CD14-positive monocyte (primary cell): Measurements from ENCODE around the gene C10orf71. TPM values are rescaled to one million over a fixed set of nuclear protein-coding genes. Genes with fewer than 3 reads are reported as not detected.
A peak's percentile ranks its signal among the peaks of the same experiment; 100 is the strongest.

Experiments used
- DNase-seq, 3 donors: peaks; one replicate each; pipeline ENCODE4 v3.0.0-alpha.2; 2011 to 2022
- H2AFZ ChIP-seq: 2 replicates; pipeline ENCODE4 v1.6.0; 2012; ENCODE audit warnings: mild to moderate bottlenecking, low read depth, low read length, inconsistent platforms; ENCODE audit not compliant: insufficient read depth, poor library complexity, severe bottlenecking
- H3K27ac ChIP-seq, 2 donors: 1 replicate in 1 of 2; 2 replicates in 1 of 2; pipeline ENCODE4 v1.5.1; 2012 to 2013; ENCODE audit warnings: low read length in 2 of 2, control low read depth in 1 of 2, inconsistent platforms in 1 of 2, low read depth in 1 of 2, mild to moderate bottlenecking in 1 of 2
- H3K27me3 ChIP-seq, 2 donors: one replicate each; pipeline versions ENCODE4 v1.6.0 to v1.6.1; 2011 to 2013; ENCODE audit warnings: low read length in 2 of 2; ENCODE audit not compliant: control insufficient read depth in 2 of 2, insufficient read depth in 2 of 2
- H3K36me3 ChIP-seq, 2 donors: replicated peaks in 1 of 2; 1 replicate in 1 of 2; 2 replicates in 1 of 2; pipeline versions ENCODE4 v1.5.1 to v1.6.1; 2012 to 2013; ENCODE audit warnings: low read length in 2 of 2, control low read depth in 1 of 2, inconsistent platforms in 1 of 2, mild to moderate bottlenecking in 1 of 2; ENCODE audit not compliant: insufficient read depth in 2 of 2, control insufficient read depth in 1 of 2
- H3K4me1 ChIP-seq, 2 donors: 1 replicate in 1 of 2; 2 replicates in 1 of 2; pipeline versions ENCODE4 v1.5.1 to v1.6.1; 2012 to 2013; ENCODE audit warnings: low read length in 2 of 2, control low read depth in 1 of 2, inconsistent platforms in 1 of 2, mild to moderate bottlenecking in 1 of 2, moderate library complexity in 1 of 2; ENCODE audit not compliant: insufficient read depth in 2 of 2, control insufficient read depth in 1 of 2
- H3K4me2 ChIP-seq: replicated peaks from 2 replicates; pipeline ENCODE3; 2012; ENCODE audit warnings: low read length, moderate library complexity, mild to moderate bottlenecking; ENCODE audit not compliant: poor library complexity, severe bottlenecking; ENCODE audit errors: extremely low read depth
- H3K4me3 ChIP-seq, 3 experiments: fragments of 200-600 bp in 1 of 3; sonication (generic) in 1 of 3; replicated peaks in 1 of 3; 1 replicate in 2 of 3; 2 replicates in 1 of 3; pipeline ENCODE4 v1.5.1; 2011 to 2013; ENCODE audit warnings: low read length in 3 of 3, mild to moderate bottlenecking in 3 of 3, control low read depth in 2 of 3, low read depth in 2 of 3, inconsistent platforms in 1 of 3, moderate library complexity in 1 of 3
- H3K79me2 ChIP-seq: 2 replicates; pipeline ENCODE4 v1.6.0; 2012; ENCODE audit warnings: mild to moderate bottlenecking, control low read depth, inconsistent platforms, low read length, moderate library complexity; ENCODE audit not compliant: insufficient read depth
- H3K9ac ChIP-seq: 2 replicates; pipeline ENCODE4 v1.6.0; 2017; ENCODE audit warnings: low read length, mild to moderate bottlenecking; ENCODE audit not compliant: insufficient read depth, poor library complexity, severe bottlenecking
- H3K9me3 ChIP-seq, 2 donors: replicated peaks in 1 of 2; 1 replicate in 1 of 2; 2 replicates in 1 of 2; pipeline versions ENCODE4 v1.5.1 to v1.6.1; 2012 to 2013; ENCODE audit warnings: low read length in 2 of 2, control low read depth in 1 of 2; ENCODE audit not compliant: control insufficient read depth in 1 of 2, insufficient read depth in 1 of 2
- H4K20me1 ChIP-seq: 2 replicates; pipeline ENCODE4 v1.6.0; 2012; ENCODE audit warnings: mild to moderate bottlenecking, low read length, control low read depth, moderate library complexity; ENCODE audit not compliant: insufficient read depth
- H3K27ac Mint-ChIP-seq, 7 donors: one replicate each; pipeline ENCODE4 v1.8.0; 2020; ENCODE audit warnings: mild to moderate bottlenecking in 7 of 7, mixed read lengths in 7 of 7, moderate library complexity in 6 of 7, inconsistent platforms in 2 of 7
- H3K27me3 Mint-ChIP-seq, 3 donors: one replicate each; pipeline ENCODE4 v1.8.0; 2021 to 2022; ENCODE audit warnings: low read depth in 3 of 3, mild to moderate bottlenecking in 3 of 3, mixed read lengths in 3 of 3, moderate library complexity in 3 of 3, inconsistent platforms in 1 of 3
- H3K36me3 Mint-ChIP-seq, 2 donors: one replicate each; pipeline ENCODE4 v1.8.0; 2020; ENCODE audit warnings: mixed read lengths in 2 of 2, inconsistent platforms in 1 of 2, mild to moderate bottlenecking in 1 of 2
- H3K4me1 Mint-ChIP-seq: one replicate; pipeline ENCODE4 v1.8.0; 2020; ENCODE audit warnings: mild to moderate bottlenecking, mixed read lengths
- H3K4me3 Mint-ChIP-seq, 2 donors: one replicate each; pipeline ENCODE4 v1.8.0; 2020; ENCODE audit warnings: mild to moderate bottlenecking in 2 of 2, mixed read lengths in 2 of 2, moderate library complexity in 1 of 2
- H3K9me3 Mint-ChIP-seq, 7 donors: one replicate each; pipeline ENCODE4 v1.8.0; 2020 to 2022; ENCODE audit warnings: mixed read lengths in 7 of 7, mild to moderate bottlenecking in 6 of 7, moderate library complexity in 6 of 7, inconsistent platforms in 2 of 7
- WGBS: methylation state at CpG from one replicate; pipeline ENCODE4 v1.1.5; 2013; ENCODE audit warnings: missing lambda C conversion rate; ENCODE audit not compliant: insufficient coverage; 5-methylcytosine and 5-hydroxymethylcytosine counted together
- intact Hi-C, 2 donors: fragments of 100-400 bp; cut with micrococcal nuclease; formaldehyde crosslinking; loops; one replicate each; pipeline versions ENCODE4 v1.15.0 to v1.15.1; 2023
- polyA plus RNA-seq, 3 donors: library from polyadenylated mRNA; depleted of rRNA in 1 of 3; unstranded in 2 of 3; stranded (reverse) in 1 of 3; fragments of 300-500 nt in 2 of 3; fragments of >200 nt in 1 of 3; fragmentation: Illumina TruSeq in 2 of 3; gene quantifications; 1 replicate in 2 of 3; 2 replicates in 1 of 3; pipeline ENCODE4 v1.2.3, GENCODE V29; 2012 to 2021
- TF ChIP-seq, protein P1 (sequence below): fragments of 200-600 bp; IDR thresholded peaks from one replicate; pipeline ENCODE4 v1.8.0; 2022; ENCODE audit warnings: antibody characterized with exemption, mild to moderate bottlenecking

C10orf71 gene
- polyA plus RNA-seq, 3 donors = not detected

DNA sequence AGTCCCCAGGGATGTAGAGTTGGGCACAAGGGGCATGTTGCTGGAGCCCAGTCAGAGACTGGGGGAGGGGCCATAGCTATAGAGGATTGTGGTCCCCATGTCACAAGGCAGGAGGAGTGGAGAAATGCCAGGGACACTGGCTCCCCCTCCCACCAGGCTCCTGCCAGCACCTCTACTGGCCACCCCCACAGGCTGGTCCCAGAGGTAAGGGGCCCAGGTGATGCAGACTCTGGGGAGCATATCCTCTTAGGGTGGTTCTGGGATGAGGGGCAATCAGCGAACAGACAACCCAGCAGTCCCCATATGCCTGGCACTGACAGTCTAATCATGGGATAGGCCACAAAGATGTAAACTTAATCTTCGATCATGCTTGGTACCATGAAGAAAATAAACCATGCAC is 21.2 kb downstream of the C10orf71 start:
- Histone ChIP-seq H2AFZ (no peak overlapping the region), H3K9ac (no peak overlapping the region), H3K4me3 (peak overlapping the region in 1 of 3 experiments; percentile 40), H3K79me2 (no peaks in the 10 kb centered on the region), H3K4me2 (peak overlapping the region; percentile 47), H3K4me1 (peaks cover 31 to 51% of the 10 kb centered on the region in 2 donors), H4K20me1 (no peaks in the 10 kb centered on the region), H3K36me3 (no peaks in the 10 kb centered on the region), H3K27me3 (no peaks in the 10 kb centered on the region), H3K9me3 (no peaks in the 10 kb centered on the region), H3K27ac (peak overlapping the region; percentile 46 to 79)
- H3K27me3 Mint-ChIP-seq = peaks cover 0 to 6% (median 4%) of the 10 kb centered on the region in 3 donors
- no peaks in the 10 kb centered on the region for H3K9me3 Mint-ChIP-seq
- H3K4me1 Mint-ChIP-seq = peaks cover 52% of the 10 kb centered on the region
- H3K27ac Mint-ChIP-seq = peak overlapping the region; percentile 44 to 79 (median 71)
- DNase-seq = no peak
- intact Hi-C loops = loop anchor here (5.0 kb wide), 2 partner anchors 43 to 72 kb away; no protein-coding TSS in a partner anchor
- TF ChIP-seq, protein P1, sequence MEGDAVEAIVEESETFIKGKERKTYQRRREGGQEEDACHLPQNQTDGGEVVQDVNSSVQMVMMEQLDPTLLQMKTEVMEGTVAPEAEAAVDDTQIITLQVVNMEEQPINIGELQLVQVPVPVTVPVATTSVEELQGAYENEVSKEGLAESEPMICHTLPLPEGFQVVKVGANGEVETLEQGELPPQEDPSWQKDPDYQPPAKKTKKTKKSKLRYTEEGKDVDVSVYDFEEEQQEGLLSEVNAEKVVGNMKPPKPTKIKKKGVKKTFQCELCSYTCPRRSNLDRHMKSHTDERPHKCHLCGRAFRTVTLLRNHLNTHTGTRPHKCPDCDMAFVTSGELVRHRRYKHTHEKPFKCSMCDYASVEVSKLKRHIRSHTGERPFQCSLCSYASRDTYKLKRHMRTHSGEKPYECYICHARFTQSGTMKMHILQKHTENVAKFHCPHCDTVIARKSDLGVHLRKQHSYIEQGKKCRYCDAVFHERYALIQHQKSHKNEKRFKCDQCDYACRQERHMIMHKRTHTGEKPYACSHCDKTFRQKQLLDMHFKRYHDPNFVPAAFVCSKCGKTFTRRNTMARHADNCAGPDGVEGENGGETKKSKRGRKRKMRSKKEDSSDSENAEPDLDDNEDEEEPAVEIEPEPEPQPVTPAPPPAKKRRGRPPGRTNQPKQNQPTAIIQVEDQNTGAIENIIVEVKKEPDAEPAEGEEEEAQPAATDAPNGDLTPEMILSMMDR = no peak
- no peaks in the 10 kb centered on the region for H3K36me3 Mint-ChIP-seq
- no peak overlapping the region for H3K4me3 Mint-ChIP-seq
- no CpG with 5 or more reads among the region's 2 CpGs for WGBS

DNA sequence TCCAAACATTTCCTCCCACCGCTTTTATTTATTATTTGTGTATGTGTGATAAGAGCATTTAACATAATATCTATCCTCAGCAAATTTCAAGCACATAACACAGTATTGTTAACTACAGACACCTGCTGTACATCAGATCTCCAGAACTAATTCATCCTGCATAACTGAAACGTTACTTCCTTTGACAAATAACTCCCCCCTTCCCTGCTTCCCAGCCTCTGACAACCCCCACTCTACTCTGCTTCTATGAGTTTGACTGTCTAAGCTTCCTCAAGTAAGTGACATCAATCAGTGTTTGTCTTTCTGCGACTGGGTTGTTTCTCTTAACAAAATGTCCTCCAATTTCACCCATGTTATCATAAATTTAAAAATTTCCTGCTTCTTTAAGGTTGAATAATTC is 22.1 kb downstream of the C10orf71 start:
- no peak overlapping the region for H3K4me2 ChIP-seq
- no peak overlapping the region for H3K27ac ChIP-seq
- no peaks in the 10 kb centered on the region for H3K27me3 ChIP-seq
- TF ChIP-seq, protein P1 = no peak
- intact Hi-C loops = loop anchor here (5.0 kb wide), 2 partner anchors 44 to 71 kb away; no protein-coding TSS in a partner anchor
- WGBS = 78% methylated on average over 1 of the region's 3 CpGs
- no peak for DNase-seq
- H3K9ac ChIP-seq = no peak overlapping the region
- H3K27ac Mint-ChIP-seq = peak overlapping the region in 1 of 7 donors; percentile 23
- no peak overlapping the region for H3K4me3 ChIP-seq
- H3K36me3 ChIP-seq = no peaks in the 10 kb centered on the region
- H4K20me1 ChIP-seq = no peaks in the 10 kb centered on the region
- H3K4me1 ChIP-seq = peaks cover 31 to 54% of the 10 kb centered on the region in 2 donors
- peaks cover 0 to 2% (median 0%) of the 10 kb centered on the region in 7 donors for H3K9me3 Mint-ChIP-seq
- no peaks in the 10 kb centered on the region for H3K9me3 ChIP-seq
- H3K4me3 Mint-ChIP-seq = no peak overlapping the region
- no peaks in the 10 kb centered on the region for H3K36me3 Mint-ChIP-seq
- H3K4me1 Mint-ChIP-seq = peaks cover 53% of the 10 kb centered on the region
- H3K79me2 ChIP-seq = no peaks in the 10 kb centered on the region
- H2AFZ ChIP-seq = no peak overlapping the region
- peaks cover 2 to 12% (median 4%) of the 10 kb centered on the region in 3 donors for H3K27me3 Mint-ChIP-seq
